A549 (cell line): ENCODE results near the gene GSTT2B.

ENCODE experiments used
- CBX8 ChIP-seq: fragments of 200-600 bp; sonication (generic); IDR thresholded peaks from 2 replicates; pipeline ENCODE4 v1.6.1; 2016
- EP300 ChIP-seq, 2 experiments: fragments of >200 bp; sonication (Bioruptor Twin); formaldehyde crosslinking; IDR thresholded peaks; 2 replicates in 1 of 2; 3 replicates in 1 of 2; pipeline ENCODE4 v1.6.1; 2016 to 2017
- FOSL2 ChIP-seq, 2 experiments: fragments of 450-650 bp in 1 of 2; fragments of >200 bp in 1 of 2; sonication (Bioruptor Twin) in 1 of 2; formaldehyde crosslinking; IDR thresholded peaks; 2 replicates each; pipeline versions ENCODE4 v1.5.0 to v1.6.1; 2016 to 2020; ENCODE audit warnings: mild to moderate bottlenecking in 1 of 2, moderate library complexity in 1 of 2
- MAFK ChIP-seq: fragments of 450-650 bp; IDR thresholded peaks from 2 replicates; pipeline ENCODE4 v1.6.1; 2014; ENCODE audit not compliant: partially characterized antibody
- NFE2L2 ChIP-seq: fragments of 150-350 bp; conservative IDR thresholded peaks from 2 replicates; pipeline ENCODE4 v1.6.1; 2014; ENCODE audit warnings: low read length
- SREBF2 ChIP-seq: fragments of 450-650 bp; IDR thresholded peaks from 2 replicates; pipeline ENCODE4 v1.6.1; 2014; ENCODE audit warnings: mild to moderate bottlenecking, moderate library complexity
- ZFP36 ChIP-seq: fragments of 450-650 bp; IDR thresholded peaks from 2 replicates; pipeline ENCODE4 v1.6.1; 2014; ENCODE audit warnings: borderline replicate concordance; ENCODE audit not compliant: partially characterized antibody
- TF ChIP-seq, protein P1 (sequence below): fragments of 450-650 bp; IDR thresholded peaks from 2 replicates; pipeline ENCODE4 v1.6.1; 2014; ENCODE audit warnings: antibody characterized with exemption
- TF ChIP-seq, protein P2 (sequence below): fragments of >200 bp; sonication (Bioruptor Twin); formaldehyde crosslinking; IDR thresholded peaks from 3 replicates; pipeline ENCODE4 v1.5.1; 2016
- TF ChIP-seq, protein P3 (sequence below): fragments of 200-600 bp; sonication (generic); IDR thresholded peaks from 2 replicates; pipeline ENCODE4 v1.6.1; 2016; ENCODE audit warnings: antibody characterized with exemption, mild to moderate bottlenecking, moderate library complexity

DNA sequence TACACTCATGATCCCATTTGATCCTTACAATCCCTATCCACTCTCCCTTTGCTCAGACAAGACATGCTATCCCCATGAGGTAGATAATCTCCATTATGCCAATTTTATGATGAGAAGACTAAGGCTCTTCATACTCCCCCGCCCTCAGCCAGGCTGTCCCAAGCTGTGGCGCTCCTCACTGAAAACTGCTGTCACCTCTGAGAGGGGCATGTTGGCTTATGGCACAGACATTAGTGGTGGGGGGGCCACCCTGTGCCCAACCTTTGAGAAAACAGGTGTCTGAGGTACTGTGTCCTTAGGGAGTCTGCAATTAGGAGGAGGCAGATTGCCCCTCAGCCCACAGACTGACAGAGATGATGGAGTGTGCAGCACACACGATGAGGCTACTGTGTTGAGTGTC, 8.1 kb upstream of the GSTT2B start:
- TF ChIP-seq, protein P1, sequence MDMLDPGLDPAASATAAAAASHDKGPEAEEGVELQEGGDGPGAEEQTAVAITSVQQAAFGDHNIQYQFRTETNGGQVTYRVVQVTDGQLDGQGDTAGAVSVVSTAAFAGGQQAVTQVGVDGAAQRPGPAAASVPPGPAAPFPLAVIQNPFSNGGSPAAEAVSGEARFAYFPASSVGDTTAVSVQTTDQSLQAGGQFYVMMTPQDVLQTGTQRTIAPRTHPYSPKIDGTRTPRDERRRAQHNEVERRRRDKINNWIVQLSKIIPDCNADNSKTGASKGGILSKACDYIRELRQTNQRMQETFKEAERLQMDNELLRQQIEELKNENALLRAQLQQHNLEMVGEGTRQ = no peak
- TF ChIP-seq ZFP36 (no peak), EP300 (IDR thresholded peaks at IDR 0.05) (no peak), SREBF2 (no peak), MAFK (no peak), CBX8 (no peak), FOSL2 (IDR thresholded peaks at IDR 0.05) (no peak), FOSL2 (CRISPR knock-in tag; IDR thresholded peaks at IDR 0.05) (no peak), NFE2L2 (no peak)
- TF ChIP-seq, protein P2, sequence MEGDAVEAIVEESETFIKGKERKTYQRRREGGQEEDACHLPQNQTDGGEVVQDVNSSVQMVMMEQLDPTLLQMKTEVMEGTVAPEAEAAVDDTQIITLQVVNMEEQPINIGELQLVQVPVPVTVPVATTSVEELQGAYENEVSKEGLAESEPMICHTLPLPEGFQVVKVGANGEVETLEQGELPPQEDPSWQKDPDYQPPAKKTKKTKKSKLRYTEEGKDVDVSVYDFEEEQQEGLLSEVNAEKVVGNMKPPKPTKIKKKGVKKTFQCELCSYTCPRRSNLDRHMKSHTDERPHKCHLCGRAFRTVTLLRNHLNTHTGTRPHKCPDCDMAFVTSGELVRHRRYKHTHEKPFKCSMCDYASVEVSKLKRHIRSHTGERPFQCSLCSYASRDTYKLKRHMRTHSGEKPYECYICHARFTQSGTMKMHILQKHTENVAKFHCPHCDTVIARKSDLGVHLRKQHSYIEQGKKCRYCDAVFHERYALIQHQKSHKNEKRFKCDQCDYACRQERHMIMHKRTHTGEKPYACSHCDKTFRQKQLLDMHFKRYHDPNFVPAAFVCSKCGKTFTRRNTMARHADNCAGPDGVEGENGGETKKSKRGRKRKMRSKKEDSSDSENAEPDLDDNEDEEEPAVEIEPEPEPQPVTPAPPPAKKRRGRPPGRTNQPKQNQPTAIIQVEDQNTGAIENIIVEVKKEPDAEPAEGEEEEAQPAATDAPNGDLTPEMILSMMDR = no peak
- TF ChIP-seq, protein P3, sequence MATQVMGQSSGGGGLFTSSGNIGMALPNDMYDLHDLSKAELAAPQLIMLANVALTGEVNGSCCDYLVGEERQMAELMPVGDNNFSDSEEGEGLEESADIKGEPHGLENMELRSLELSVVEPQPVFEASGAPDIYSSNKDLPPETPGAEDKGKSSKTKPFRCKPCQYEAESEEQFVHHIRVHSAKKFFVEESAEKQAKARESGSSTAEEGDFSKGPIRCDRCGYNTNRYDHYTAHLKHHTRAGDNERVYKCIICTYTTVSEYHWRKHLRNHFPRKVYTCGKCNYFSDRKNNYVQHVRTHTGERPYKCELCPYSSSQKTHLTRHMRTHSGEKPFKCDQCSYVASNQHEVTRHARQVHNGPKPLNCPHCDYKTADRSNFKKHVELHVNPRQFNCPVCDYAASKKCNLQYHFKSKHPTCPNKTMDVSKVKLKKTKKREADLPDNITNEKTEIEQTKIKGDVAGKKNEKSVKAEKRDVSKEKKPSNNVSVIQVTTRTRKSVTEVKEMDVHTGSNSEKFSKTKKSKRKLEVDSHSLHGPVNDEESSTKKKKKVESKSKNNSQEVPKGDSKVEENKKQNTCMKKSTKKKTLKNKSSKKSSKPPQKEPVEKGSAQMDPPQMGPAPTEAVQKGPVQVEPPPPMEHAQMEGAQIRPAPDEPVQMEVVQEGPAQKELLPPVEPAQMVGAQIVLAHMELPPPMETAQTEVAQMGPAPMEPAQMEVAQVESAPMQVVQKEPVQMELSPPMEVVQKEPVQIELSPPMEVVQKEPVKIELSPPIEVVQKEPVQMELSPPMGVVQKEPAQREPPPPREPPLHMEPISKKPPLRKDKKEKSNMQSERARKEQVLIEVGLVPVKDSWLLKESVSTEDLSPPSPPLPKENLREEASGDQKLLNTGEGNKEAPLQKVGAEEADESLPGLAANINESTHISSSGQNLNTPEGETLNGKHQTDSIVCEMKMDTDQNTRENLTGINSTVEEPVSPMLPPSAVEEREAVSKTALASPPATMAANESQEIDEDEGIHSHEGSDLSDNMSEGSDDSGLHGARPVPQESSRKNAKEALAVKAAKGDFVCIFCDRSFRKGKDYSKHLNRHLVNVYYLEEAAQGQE = no peak
